DOHH2 (cell line): Measurements from ENCODE around the gene P2RX3.

Source experiments
- CTCF ChIP-seq: fragments of 200-600 bp; sonication (generic); IDR thresholded peaks from one replicate; pipeline ENCODE4 v1.5.1; 2014; ENCODE audit warnings: antibody characterized with exemption, mild to moderate bottlenecking, low read depth, low read length; ENCODE audit not compliant: poor library complexity, severe bottlenecking
- EZH2phosphoT487 ChIP-seq: fragments of 200-600 bp; sonication (generic); IDR thresholded peaks from 2 replicates; pipeline ENCODE4 v1.6.1; 2017; ENCODE audit warnings: borderline replicate concordance, mild to moderate bottlenecking, antibody characterized with exemption, low read length, moderate library complexity, mixed read lengths

GRCh38 chr11:57380975-57381374, 42.8 kb downstream of the P2RX3 start, which contains the start of gene PRG3:
- TF ChIP-seq CTCF (no peak), EZH2phosphoT487 (no peak)
